T-helper 2 cell treated with Interferon-gamma antibody and Interleukin-4, amounts not matched to agents 5 μg/mL and 100 μg/mL, for 36 hours (primary cell): ENCODE results near the gene HOXC13.

Experiments used
- DNase-seq: peaks from one replicate; pipeline ENCODE4 v3.0.0; 2021; ENCODE audit warnings: low spot score
- H3K27ac Mint-ChIP-seq: one replicate; pipeline ENCODE4 v1.8.0; 2021; ENCODE audit warnings: mild to moderate bottlenecking, mixed read lengths
- H3K27me3 Mint-ChIP-seq: one replicate; pipeline ENCODE4 v1.8.0; 2021; ENCODE audit warnings: low read depth, mixed read lengths
- H3K36me3 Mint-ChIP-seq: one replicate; pipeline ENCODE4 v1.8.0; 2021; ENCODE audit warnings: low read depth, mixed read lengths
- H3K4me1 Mint-ChIP-seq: one replicate; pipeline ENCODE4 v1.8.0; 2021; ENCODE audit warnings: low read depth, mixed read lengths
- H3K4me3 Mint-ChIP-seq: one replicate; pipeline ENCODE4 v1.8.0; 2022; ENCODE audit warnings: mild to moderate bottlenecking, moderate library complexity, mixed read lengths
- H3K9me3 Mint-ChIP-seq: one replicate; pipeline ENCODE4 v1.8.0; 2021; ENCODE audit warnings: mixed read lengths

The HOXC13 gene

DNA sequence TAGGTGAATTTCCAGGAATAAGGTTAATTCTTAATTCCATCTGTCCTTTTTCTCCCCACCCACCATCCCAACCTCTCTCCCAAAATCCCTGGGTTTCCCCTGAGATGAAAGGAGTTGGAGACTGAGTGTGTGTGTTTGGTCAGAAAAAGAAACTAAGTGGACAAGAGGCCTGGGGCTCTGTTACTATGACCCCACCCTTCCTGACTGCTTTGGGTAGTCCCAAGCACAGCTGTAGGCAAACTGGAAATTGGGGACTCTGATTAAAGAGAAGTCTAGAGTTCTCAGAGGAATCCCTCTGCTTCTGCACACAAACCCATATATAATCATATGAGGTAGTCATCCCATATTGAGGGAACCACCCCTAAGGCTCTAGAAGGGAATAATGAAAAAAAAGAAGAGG, 9.1 kb downstream of the HOXC13 start:
- no peaks in the 10 kb centered on the region for H3K9me3 Mint-ChIP-seq
- no peak overlapping the region for H3K27ac Mint-ChIP-seq
- H3K4me1 Mint-ChIP-seq = peaks cover 2% of the 10 kb centered on the region
- DNase-seq = no peak
- no peaks in the 10 kb centered on the region for H3K36me3 Mint-ChIP-seq
- H3K27me3 Mint-ChIP-seq = peaks cover 98% of the 10 kb centered on the region
- H3K4me3 Mint-ChIP-seq = no peak overlapping the region

DNA sequence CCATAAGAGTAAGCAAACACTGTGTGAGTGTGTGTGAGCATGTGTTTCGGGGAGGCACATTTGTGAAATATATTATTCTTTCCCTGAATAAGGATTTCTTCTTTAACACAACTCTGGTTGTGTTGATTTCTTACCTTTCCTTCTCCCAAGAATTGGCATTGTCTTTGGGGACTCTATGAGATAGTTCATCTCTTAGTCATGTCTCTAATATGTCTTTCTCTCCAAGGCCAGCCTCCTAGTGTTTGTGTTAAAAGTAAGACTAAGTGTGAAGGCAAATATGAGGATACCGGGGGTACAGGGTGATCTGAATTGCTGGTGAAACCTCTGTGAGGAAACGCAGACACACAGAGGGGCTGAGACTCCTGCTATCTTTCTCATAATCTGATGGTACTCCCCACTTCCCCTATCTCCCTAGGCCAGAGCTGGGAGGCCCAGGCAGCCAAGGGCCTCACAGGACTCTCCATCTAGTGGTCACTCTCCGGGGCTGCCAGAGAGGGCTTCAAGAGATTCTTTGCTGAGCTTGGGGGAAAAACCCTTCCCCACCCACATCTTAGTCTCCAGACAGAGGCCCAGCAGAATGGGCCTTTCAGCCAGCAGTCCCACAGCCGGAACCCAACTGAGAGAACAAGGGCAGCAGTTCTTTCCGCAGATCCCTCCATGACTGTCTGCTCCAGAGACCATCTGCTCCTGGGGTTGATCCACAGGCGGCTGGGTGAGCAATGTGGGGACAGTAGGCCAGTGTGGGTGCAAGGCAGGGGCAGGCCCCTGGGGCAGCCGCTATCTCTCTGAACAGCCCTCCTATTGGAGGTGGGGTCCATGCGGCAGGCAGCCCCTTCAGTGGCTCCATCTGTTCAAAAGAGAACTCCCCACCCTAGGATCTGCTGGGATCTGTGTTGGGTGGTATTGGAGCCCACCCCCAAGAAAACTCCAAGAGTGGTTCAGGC, 10.3 kb downstream of the HOXC13 start:
- H3K9me3 Mint-ChIP-seq = no peaks in the 10 kb centered on the region

DNA sequence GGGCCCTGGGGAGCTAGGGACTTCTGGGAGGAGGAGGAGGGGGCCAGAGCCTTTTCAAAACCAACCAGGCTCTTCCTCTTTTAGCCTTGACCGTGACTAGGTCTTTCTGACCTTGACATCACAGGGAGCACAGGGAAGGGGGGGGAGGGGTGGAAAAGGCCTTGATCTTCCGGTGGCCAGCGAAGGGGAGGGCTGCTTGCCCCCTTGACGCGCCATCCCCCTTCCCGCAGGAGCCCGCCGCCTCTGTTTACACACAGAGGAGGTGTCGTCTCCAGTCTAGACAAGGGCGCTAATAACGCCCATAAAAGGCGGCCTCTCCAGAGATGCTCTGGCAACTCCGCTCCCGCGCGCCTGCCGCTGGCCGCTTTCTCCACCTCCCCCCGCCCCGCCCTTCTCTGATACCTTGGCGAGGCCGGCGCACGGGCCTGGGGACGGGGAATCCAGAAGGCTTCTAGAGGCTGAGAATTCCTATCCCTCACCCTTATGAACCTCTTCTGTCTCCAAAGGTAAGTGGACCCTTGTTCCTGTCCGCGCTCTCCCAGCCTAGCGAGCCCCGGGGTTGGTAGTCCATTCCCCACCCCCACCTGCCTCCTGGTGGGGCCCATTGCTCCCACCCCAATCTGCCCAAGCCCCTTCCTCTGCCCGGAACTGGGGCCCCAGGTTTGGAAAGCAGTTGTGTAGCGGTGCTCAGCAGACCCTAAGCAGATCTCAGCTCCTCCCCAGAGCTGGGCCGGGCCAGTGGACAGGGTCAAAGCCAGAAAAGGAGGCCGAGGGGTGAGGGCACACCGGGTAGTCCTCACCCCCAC, 11.2 kb downstream of the HOXC13 start:
- Mint-ChIP-seq H3K36me3 (no peaks in the 10 kb centered on the region), H3K4me1 (peaks cover 4% of the 10 kb centered on the region), H3K27ac (no peak overlapping the region), H3K27me3 (peaks cover 98% of the 10 kb centered on the region), H3K4me3 (no peak overlapping the region), H3K9me3 (no peaks in the 10 kb centered on the region)
- no peak for DNase-seq

More for the DNA sequence above, 10.3 kb downstream of the HOXC13 start:
- no peaks in the 10 kb centered on the region for H3K36me3 Mint-ChIP-seq
- H3K4me1 Mint-ChIP-seq = peaks cover 4% of the 10 kb centered on the region
- H3K4me3 Mint-ChIP-seq = no peak overlapping the region
- no peak for DNase-seq
- H3K27ac Mint-ChIP-seq = no peak overlapping the region
- peaks cover 98% of the 10 kb centered on the region for H3K27me3 Mint-ChIP-seq

DNA sequence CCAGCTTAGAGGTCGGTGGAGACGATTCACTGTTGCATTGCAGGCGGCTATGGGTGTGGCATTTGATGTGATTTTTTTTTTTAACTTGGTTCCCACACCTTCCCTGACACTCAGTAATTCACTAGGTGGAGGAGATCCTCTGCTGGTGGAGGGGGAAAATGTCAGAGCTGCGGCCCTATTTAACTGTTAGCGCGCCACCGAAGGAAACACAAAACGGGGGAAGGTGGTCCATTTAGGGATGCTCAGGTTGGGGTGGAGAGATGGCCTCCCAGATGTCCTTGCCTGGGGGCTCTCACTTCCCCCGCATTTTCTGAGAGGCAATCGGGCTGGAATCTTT, 11.8 kb downstream of the HOXC13 start:
- no peak overlapping the region for H3K27ac Mint-ChIP-seq
- peaks cover 4% of the 10 kb centered on the region for H3K4me1 Mint-ChIP-seq
- H3K9me3 Mint-ChIP-seq = no peaks in the 10 kb centered on the region
- no peak overlapping the region for H3K4me3 Mint-ChIP-seq
- DNase-seq = no peak
- peaks cover 96% of the 10 kb centered on the region for H3K27me3 Mint-ChIP-seq
- no peaks in the 10 kb centered on the region for H3K36me3 Mint-ChIP-seq

DNA sequence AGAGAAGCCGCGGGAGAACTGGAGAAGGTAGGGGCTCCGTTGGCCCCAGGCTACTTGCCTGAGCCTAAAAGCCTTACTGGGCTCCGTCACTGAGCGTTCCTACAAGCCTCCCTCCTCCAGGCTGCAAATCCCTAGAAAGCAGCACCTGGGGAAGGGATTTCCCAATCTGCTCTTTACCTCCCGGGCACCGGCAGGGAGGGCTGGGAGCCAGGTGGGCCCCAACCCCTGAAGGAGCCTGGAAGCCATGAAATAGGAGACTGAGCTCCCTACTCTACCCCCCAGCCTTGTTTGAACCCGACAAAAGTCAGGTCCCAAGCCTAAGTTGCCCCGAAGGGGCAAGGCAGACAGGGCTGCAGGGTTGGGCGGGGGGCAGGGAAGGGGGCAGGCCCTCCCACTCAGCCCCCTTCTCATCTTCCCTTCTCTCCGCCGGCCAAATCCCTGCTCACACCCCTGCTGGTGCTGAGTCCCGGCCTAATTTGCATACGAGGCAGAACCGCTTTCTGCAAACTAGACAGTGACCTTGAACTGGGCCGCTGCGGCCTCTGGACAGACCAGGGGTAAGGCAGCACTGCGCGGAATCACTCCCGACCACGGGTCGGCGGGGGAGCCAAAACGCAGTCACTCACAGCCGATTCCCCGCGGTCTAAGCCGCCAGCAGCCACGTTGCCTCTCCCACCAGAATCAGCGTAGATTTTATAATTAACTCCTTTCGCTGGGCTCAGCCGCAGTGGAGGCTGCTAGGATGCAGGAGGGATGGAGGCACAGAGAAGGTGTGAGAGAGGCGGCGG, 12.4 kb downstream of the HOXC13 start:
- no peak for DNase-seq
- H3K4me1 Mint-ChIP-seq = peaks cover 7% of the 10 kb centered on the region
- H3K9me3 Mint-ChIP-seq = no peaks in the 10 kb centered on the region
- peak overlapping the region; percentile 52 for H3K27ac Mint-ChIP-seq
- H3K36me3 Mint-ChIP-seq = no peaks in the 10 kb centered on the region
- H3K27me3 Mint-ChIP-seq = peaks cover 96% of the 10 kb centered on the region
- H3K4me3 Mint-ChIP-seq = no peak overlapping the region

DNA sequence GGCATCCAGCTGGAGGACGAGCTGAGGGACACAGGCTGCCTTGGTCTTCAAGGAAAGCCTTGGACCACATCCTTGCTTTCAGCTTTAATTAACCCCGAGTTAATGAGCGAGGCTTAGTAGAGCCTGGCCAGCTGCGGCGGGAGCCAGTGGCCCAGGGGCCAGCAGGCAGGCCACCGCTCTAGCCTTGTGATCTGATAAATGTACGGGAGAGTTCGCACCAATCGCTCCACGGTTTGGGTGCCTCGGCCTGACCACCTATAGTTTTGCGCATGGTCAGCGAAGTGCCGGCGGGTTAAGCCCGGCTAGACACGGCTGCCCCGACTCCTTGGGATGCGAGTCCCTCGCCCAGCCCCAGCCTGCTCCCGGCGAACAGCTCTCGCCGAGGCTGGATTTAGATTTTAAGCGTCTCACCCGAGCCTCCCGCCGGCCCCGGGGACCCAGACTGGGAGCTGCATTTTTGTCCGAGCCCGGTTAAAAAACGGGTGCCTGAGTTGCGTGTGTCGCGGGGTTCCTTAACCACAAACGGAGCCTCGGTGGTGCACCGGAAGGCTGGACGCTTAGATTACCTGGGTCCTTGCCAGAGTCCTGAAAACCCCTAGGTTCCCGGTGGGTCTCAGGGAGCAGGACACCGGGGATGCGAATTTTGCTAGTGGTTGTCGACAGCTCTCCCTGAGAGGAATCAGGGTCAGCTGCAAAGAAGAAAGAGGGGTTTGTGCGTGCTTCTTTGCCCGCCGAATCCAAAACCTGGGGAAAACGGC, 13.1 kb downstream of the HOXC13 start:
- Mint-ChIP-seq H3K9me3 (no peaks in the 10 kb centered on the region), H3K27ac (peak overlapping the region; percentile 52), H3K4me1 (peaks cover 9% of the 10 kb centered on the region), H3K27me3 (peaks cover 96% of the 10 kb centered on the region), H3K4me3 (no peak overlapping the region), H3K36me3 (no peaks in the 10 kb centered on the region)
- no peak for DNase-seq

DNA sequence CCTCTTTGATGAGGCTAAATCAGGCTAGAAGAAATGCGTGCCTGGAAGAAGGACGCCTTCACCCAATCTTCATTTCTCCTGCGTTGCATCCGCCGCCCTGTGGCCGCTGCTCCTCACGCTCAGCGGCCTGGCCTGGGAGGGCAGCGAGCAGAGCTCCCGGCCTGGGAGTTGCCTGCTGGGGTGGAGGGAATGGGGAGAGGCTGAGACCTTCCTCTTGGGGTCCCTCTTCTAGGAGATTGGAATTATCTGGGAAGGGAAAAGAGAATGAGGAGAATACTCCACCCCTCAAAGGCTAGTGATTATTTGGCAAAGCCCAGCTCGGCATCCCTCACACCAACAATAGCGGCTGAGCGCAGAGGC, 13.7 kb downstream of the HOXC13 start:
- peaks cover 11% of the 10 kb centered on the region for H3K4me1 Mint-ChIP-seq
- peaks cover 96% of the 10 kb centered on the region for H3K27me3 Mint-ChIP-seq
- H3K36me3 Mint-ChIP-seq = no peaks in the 10 kb centered on the region
- H3K9me3 Mint-ChIP-seq = no peaks in the 10 kb centered on the region
- no peak for DNase-seq
- H3K4me3 Mint-ChIP-seq = no peak overlapping the region
- no peak overlapping the region for H3K27ac Mint-ChIP-seq

DNA sequence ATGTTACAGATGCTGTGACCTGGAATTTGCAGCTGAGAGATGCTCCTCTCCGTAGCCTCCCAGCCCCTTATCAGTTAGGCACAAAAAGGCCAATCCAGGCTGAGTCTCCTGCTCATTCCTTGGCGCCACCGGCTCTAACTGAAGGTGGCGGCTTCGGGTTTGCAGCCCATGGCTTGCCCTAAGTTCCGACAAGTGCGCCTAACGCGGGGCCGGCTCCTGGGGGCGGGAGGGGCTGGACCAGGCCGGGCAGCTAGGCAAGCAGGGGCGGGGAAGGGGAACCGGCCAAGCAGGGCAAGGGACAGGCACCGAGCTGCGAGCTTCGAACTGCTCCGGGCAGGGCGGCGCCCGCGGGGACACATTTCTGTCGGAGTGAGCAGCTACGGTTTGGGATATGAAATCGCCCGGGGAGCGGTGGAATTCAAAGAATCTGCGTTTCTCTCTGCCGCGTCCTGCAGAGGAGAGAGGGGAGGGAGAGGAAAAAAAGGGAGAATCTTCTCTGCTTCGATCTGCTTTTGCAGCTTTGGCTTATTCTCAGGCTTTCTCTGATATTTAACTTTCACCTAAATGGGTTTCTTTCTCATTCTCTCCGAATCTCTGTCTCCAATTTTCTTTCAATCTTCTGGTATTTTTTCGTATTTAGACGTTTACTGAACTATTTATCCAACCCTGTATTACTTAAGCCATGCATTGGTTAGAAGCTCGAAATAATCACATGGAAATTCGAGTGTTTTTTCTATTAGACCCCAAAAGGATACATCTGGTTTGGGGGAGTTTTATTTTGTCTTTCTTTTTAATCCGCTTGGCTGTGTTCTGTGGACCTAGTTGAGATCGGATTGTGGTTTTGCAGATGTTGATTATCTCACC, 14.5 kb downstream of the HOXC13 start:
- peak overlapping the region; percentile 82 for H3K27ac Mint-ChIP-seq
- H3K27me3 Mint-ChIP-seq = peaks cover 96% of the 10 kb centered on the region
- H3K9me3 Mint-ChIP-seq = no peaks in the 10 kb centered on the region
- H3K4me1 Mint-ChIP-seq = peaks cover 11% of the 10 kb centered on the region
- H3K36me3 Mint-ChIP-seq = no peaks in the 10 kb centered on the region
- no peak for DNase-seq
- H3K4me3 Mint-ChIP-seq = no peak overlapping the region

DNA sequence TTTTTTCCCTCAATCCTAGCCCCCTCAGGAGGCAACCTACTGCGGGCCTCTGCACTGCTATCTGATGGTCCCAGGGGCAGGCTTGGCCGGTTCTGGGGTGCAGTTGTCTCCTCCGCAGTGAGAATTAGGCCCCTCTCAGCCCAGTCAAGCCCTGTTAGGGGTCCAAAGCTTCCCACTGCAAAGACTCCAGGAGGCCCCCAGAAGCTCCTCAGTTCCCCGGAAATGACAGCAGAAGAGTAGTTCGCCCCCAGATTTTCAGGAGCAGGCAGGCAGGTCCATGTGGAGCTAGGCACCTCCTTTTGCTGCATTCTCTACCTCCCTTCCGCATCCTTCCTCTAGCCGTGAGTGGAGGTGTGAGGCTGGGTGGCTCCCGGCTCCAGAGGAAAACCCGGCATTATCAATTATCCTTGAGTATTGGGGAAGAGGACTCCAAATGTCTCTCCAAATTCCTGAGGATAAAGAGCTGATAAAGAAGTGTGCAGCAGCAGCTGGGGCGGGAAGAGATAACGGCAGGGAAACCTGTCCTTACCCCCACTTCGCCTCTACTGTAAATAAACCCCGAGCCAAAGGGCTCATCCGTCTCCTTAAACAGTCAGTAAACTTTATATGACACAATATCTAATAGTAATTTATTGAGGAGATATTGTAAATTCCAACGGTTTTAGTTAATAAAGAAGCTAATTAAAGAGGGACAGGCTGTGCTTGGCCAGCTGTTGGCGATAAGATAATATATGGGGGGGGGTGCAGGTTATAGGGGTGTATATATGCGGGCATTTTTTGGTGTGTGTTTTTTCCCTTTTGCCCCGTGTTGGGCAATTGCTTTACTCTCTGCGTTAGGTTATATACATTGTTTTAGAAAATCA, 15.4 kb downstream of the HOXC13 start:
- no peak overlapping the region for H3K4me3 Mint-ChIP-seq

DNA sequence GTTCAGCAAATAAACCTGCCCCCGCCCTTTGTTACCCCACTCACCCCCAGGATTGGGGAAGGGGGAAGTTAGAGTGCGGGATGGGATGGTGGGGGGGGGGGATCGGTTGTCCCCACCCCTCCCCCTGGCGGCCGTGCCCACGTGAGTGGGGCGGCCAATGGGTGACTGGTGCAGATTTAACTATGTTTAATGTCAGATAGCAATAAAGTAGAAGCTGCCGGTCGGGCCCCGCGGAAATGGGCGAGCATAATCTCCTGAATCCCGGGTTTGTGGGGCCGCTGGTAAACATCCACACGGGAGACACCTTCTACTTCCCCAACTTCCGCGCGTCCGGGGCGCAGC, 16.0 kb downstream of the HOXC13 start, which contains the start of gene HOXC12:
Gene HOXC12, plus strand, starts transcription at position 210 of the 342 bp plus-strand sequence. Its CDS starts 27 bp downstream, at position 237.
- H3K9me3 Mint-ChIP-seq = no peaks in the 10 kb centered on the region
- H3K4me1 Mint-ChIP-seq = peaks cover 11% of the 10 kb centered on the region
- no peak for DNase-seq
- peak within 1 kb of the TSS; percentile 68 for H3K27ac Mint-ChIP-seq
- no peak within 1 kb of the TSS for H3K4me3 Mint-ChIP-seq
- H3K27me3 Mint-ChIP-seq = peaks cover 94% of the 10 kb centered on the region
- H3K36me3 Mint-ChIP-seq = no peaks in the 10 kb centered on the region

More for the DNA sequence above, 15.4 kb downstream of the HOXC13 start:
- peak overlapping the region; percentile 50 for H3K27ac Mint-ChIP-seq
- no peaks in the 10 kb centered on the region for H3K36me3 Mint-ChIP-seq
- DNase-seq = no peak
- H3K4me1 Mint-ChIP-seq = peaks cover 11% of the 10 kb centered on the region
- H3K27me3 Mint-ChIP-seq = peaks cover 94% of the 10 kb centered on the region
- no peaks in the 10 kb centered on the region for H3K9me3 Mint-ChIP-seq

DNA sequence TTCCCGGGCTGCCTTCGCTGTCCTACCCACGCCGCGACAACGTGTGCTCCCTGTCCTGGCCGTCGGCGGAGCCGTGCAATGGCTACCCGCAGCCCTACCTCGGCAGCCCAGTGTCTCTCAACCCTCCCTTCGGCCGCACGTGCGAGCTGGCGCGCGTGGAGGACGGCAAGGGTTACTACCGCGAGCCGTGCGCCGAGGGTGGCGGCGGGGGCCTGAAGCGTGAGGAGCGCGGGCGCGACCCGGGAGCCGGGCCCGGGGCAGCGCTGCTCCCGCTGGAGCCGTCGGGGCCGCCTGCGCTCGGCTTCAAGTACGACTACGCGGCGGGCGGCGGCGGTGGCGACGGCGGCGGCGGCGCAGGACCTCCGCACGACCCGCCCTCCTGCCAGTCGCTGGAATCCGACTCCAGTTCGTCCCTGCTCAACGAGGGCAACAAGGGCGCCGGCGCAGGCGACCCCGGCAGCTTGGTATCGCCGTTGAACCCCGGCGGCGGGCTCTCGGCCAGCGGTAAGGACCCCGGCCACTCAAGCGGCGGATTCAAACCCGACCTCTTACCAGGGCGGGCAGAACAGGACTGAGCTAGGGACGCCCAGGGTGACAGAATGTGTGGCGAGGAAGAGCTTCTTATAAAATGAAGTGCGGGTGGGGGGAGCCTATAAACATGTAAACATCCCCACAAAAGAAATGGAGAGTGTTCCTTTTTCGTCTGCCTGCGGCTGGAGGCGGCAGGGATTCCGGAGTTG, 16.6 kb downstream of the HOXC13 start:
- Mint-ChIP-seq H3K4me1 (peaks cover 11% of the 10 kb centered on the region), H3K36me3 (no peaks in the 10 kb centered on the region), H3K4me3 (no peak overlapping the region), H3K27ac (peak overlapping the region; percentile 68), H3K27me3 (peaks cover 94% of the 10 kb centered on the region), H3K9me3 (no peaks in the 10 kb centered on the region)
- no peak for DNase-seq
